K562 (cell line): Measurements from ENCODE around the gene ANO10. TPM values are rescaled to one million over a fixed set of nuclear protein-coding genes. Genes with fewer than 3 reads are reported as not detected.
A peak's percentile ranks its signal among the peaks of the same experiment; 100 is the strongest.

Experiments
- ARID1B ChIP-seq: fragments of 450-650 bp; IDR thresholded peaks from 2 replicates; pipeline ENCODE4 v1.6.1; 2016; ENCODE audit warnings: antibody characterized with exemption, mild to moderate bottlenecking, inconsistent platforms
- BACH1 ChIP-seq: fragments of 200-800 bp; sonication (Bioruptor generic); IDR thresholded peaks from 2 replicates; pipeline ENCODE4 v1.6.1; 2016; ENCODE audit warnings: missing genetic modification characterization, missing compliant biosample characterization
- E2F3 ChIP-seq: fragments of 250-450 bp; sonication (Bioruptor Pico); IDR thresholded peaks from 2 replicates; pipeline ENCODE4 v1.4.0; 2020; ENCODE audit warnings: mild to moderate bottlenecking
- ETV1 ChIP-seq: fragments of 450-650 bp; conservative IDR thresholded peaks from 2 replicates; pipeline ENCODE4 v1.6.1; 2016; ENCODE audit warnings: missing genetic modification characterization, control low read depth, low read depth, missing compliant biosample characterization
- FOSL1 ChIP-seq: fragments of 200-800 bp; sonication (Bioruptor generic); conservative IDR thresholded peaks from 2 replicates; pipeline ENCODE4 v1.6.1; 2016; ENCODE audit warnings: missing genetic modification characterization, missing compliant biosample characterization
- GTF3C2 ChIP-seq: IDR thresholded peaks from 3 replicates; pipeline ENCODE4 v1.6.1; 2011; ENCODE audit warnings: borderline replicate concordance, mild to moderate bottlenecking, moderate library complexity; ENCODE audit not compliant: insufficient read length; ENCODE audit errors: extremely low read depth
- HNRNPH1 ChIP-seq: fragments of 200-400 bp; formaldehyde crosslinking; optimal IDR thresholded peaks from 2 replicates; pipeline ENCODE3; 2017; ENCODE audit warnings: low read depth, mild to moderate bottlenecking, low read length, moderate library complexity
- KDM4B ChIP-seq, 2 experiments: fragments of 450-650 bp in 1 of 2; sonication (generic) in 1 of 2; IDR thresholded peaks; 2 replicates each; pipeline ENCODE4 v1.6.1; 2016 to 2017; ENCODE audit warnings: borderline replicate concordance in 2 of 2, antibody characterized with exemption in 1 of 2, low read depth in 1 of 2, mild to moderate bottlenecking in 1 of 2
- KLF10 ChIP-seq: fragments of 250-450 bp; sonication (Bioruptor Pico); IDR thresholded peaks from 2 replicates; pipeline ENCODE4 v1.6.1; 2021; ENCODE audit warnings: matching md5 sums
- NEUROD1 ChIP-seq: fragments of 150-350 bp; IDR thresholded peaks from 2 replicates; pipeline ENCODE4 v1.6.1; 2014; ENCODE audit warnings: borderline replicate concordance, low read length, low read depth; ENCODE audit not compliant: partially characterized antibody
- PCBP2 ChIP-seq: fragments of 200-400 bp; formaldehyde crosslinking; IDR thresholded peaks from 2 replicates; pipeline ENCODE4 v1.6.1; 2018; ENCODE audit warnings: low read length, low read depth, mild to moderate bottlenecking, moderate library complexity; ENCODE audit not compliant: poor library complexity, severe bottlenecking
- PURB ChIP-seq: sonication (generic); formaldehyde crosslinking; IDR thresholded peaks from 2 replicates; pipeline ENCODE4 v1.9.0; 2021; ENCODE audit warnings: low read depth, mild to moderate bottlenecking, missing genetic modification reagents
- SMAD4 ChIP-seq: fragments of 250-450 bp; sonication (Bioruptor Pico); conservative IDR thresholded peaks from 2 replicates; pipeline ENCODE4 v1.8.0; 2021; ENCODE audit warnings: inconsistent platforms, mild to moderate bottlenecking, moderate library complexity
- SMARCB1 ChIP-seq: IDR thresholded peaks from 2 replicates; pipeline ENCODE4 v1.6.1; 2011; ENCODE audit warnings: improper control_type of control experiment, low read depth; ENCODE audit not compliant: insufficient read length
- TAL1 ChIP-seq: fragments of 450-650 bp; IDR thresholded peaks from 2 replicates; pipeline ENCODE4 v1.6.1; 2016; ENCODE audit warnings: mild to moderate bottlenecking
- USF2 ChIP-seq: sonication (generic); formaldehyde crosslinking; IDR thresholded peaks from 2 replicates; pipeline ENCODE4 v1.5.0; 2020; ENCODE audit warnings: missing genetic modification reagents
- ZBTB33 ChIP-seq: sonication (generic); formaldehyde crosslinking; IDR thresholded peaks from 2 replicates; pipeline ENCODE4 v1.8.1; 2023; ENCODE audit warnings: mild to moderate bottlenecking, missing genetic modification reagents
- ZFPM2 ChIP-seq: fragments of 250-450 bp; sonication (Bioruptor Pico); IDR thresholded peaks from 2 replicates; pipeline ENCODE4 v1.5.1; 2022; ENCODE audit warnings: mild to moderate bottlenecking
- ZNF347 ChIP-seq: fragments of 450-650 bp; formaldehyde crosslinking; IDR thresholded peaks from 2 replicates; pipeline ENCODE4 v1.4.0; 2020; ENCODE audit warnings: low read depth, mild to moderate bottlenecking, moderate library complexity
- ZNF395 ChIP-seq: fragments of 200-800 bp; sonication (Bioruptor generic); IDR thresholded peaks from 2 replicates; pipeline ENCODE4 v1.6.1; 2017; ENCODE audit warnings: missing genetic modification characterization, missing compliant biosample characterization
- polyA plus RNA-seq, 8 experiments: library from polyadenylated mRNA; depleted of rRNA in 4 of 8; stranded (reverse) in 5 of 8; unstranded in 3 of 8; fragments of >200 nt; fragmentation: Nextera tagmentation in 2 of 8; fragmentation: Illumina TruSeq in 1 of 8; extraction: Ambion mirVana in 2 of 8; extraction: Trizol in 1 of 8; gene quantifications; 2 replicates each; pipeline versions ENCODE4 v1.2.1 to v1.2.3, GENCODE V29; 2011 to 2014; ENCODE audit warnings: inconsistent platforms in 1 of 8, missing spikeins in 1 of 8
- total RNA-seq, 7 experiments: library from RNA; depleted of rRNA in 6 of 7; stranded (reverse); fragments of >200 nt in 6 of 7; fragmentation: Illumina TruSeq in 2 of 7; extraction: Trizol in 2 of 7; gene quantifications; 2 replicates each; pipeline versions ENCODE4 v1.2.1 to v1.2.3, GENCODE V29; 2011 to 2021; ENCODE audit warnings: low replicate concordance in 1 of 7

Gene ANO10
- total and polyA plus RNA-seq, 9 of the 15 experiments (the other 6 are each of a cell fraction or from before 2014, with no cell fraction given), result 6.4 to 46.0 (median 32.3) TPM

- TF ChIP-seq E2F3, result no peak
- no peak for TF ChIP-seq ZFPM2 (CRISPR knock-in tag)
- no peak for TF ChIP-seq KDM4B (IDR thresholded peaks at IDR 0.05; ENCODE audit: borderline replicate concordance in 2 of 2, low read depth in 1 of 2)
- TF ChIP-seq TAL1, result peak; percentile 93
- TF ChIP-seq FOSL1 (tag), result peak; percentile 74
- TF ChIP-seq ZNF347 (CRISPR knock-in tag), result no peak
- no peak for TF ChIP-seq BACH1
- no peak for TF ChIP-seq PCBP2
- TF ChIP-seq SMAD4, result peak; percentile 65
- no peak for TF ChIP-seq HNRNPH1
- TF ChIP-seq ZBTB33 (CRISPR knock-in tag), result 0 out of 2 replicates have a peak, but pooled peaks have one; percentile 21
- TF ChIP-seq ETV1 (tag), result no peak
- TF ChIP-seq ARID1B, result peak; percentile 96
- no peak for TF ChIP-seq GTF3C2
- peak; percentile 45 for TF ChIP-seq NEUROD1
- no peak for TF ChIP-seq USF2
- no peak for TF ChIP-seq SMARCB1
- TF ChIP-seq ZNF395, result no peak; the same call in 1 of the 2 replicates
- no peak for TF ChIP-seq PURB (CRISPR knock-in tag)
- TF ChIP-seq KLF10 (CRISPR knock-in tag), result no peak
These were observed 49.1 kb upstream of the ANO10 start (continued) for GRCh38 chr3:43670635-43671522.
